Thyroid gland (tissue), 4 donors: ENCODE results near the gene TDG. TPM values are rescaled to one million over a fixed set of nuclear protein-coding genes. Genes with fewer than 3 reads are reported as not detected.

Experiments
- DNase-seq, 2 donors: peaks; one replicate each; pipeline ENCODE4 v3.0.0-alpha.2; 2019
- H3K27ac ChIP-seq, 3 donors: fragments of 200-600 bp; sonication (generic); 1 replicate in 2 of 3; 2 replicates in 1 of 3; pipeline ENCODE4 v1.5.1; 2016 to 2019; ENCODE audit warnings: mild to moderate bottlenecking in 1 of 3, moderate library complexity in 1 of 3
- H3K27me3 ChIP-seq: fragments of 200-600 bp; sonication (generic); one replicate; pipeline ENCODE4 v1.5.1; 2019
- H3K36me3 ChIP-seq, 2 donors: fragments of 200-600 bp; sonication (generic); one replicate each; pipeline ENCODE4 v1.5.1; 2016 to 2019
- H3K4me1 ChIP-seq, 2 donors: fragments of 200-600 bp; sonication (generic); one replicate each; pipeline ENCODE4 v1.5.1; 2017 to 2019
- H3K4me3 ChIP-seq, 3 donors: fragments of 200-600 bp; sonication (generic); replicated peaks in 1 of 3; 1 replicate in 2 of 3; 2 replicates in 1 of 3; pipeline ENCODE4 v1.5.1; 2016; ENCODE audit warnings: mild to moderate bottlenecking in 1 of 3
- H3K9me3 ChIP-seq: fragments of 200-600 bp; sonication (generic); one replicate; pipeline ENCODE4 v1.5.1; 2017
- POLR2A ChIP-seq, 2 donors: fragments of 450-650 bp; IDR thresholded peaks; one replicate each; pipeline ENCODE4 v1.6.1; 2017; ENCODE audit warnings: antibody characterized with exemption in 2 of 2, mild to moderate bottlenecking in 2 of 2, moderate library complexity in 1 of 2
- WGBS, 2 donors: methylation state at CpG; one replicate each; pipeline ENCODE4 v1.1.5; 2017; 5-methylcytosine and 5-hydroxymethylcytosine counted together
- intact Hi-C: fragments of 100-400 bp; cut with DNase I; formaldehyde crosslinking; loops from one replicate; pipeline ENCODE4 v1.15.1; 2023
- total RNA-seq, 4 donors: library from RNA; depleted of rRNA; stranded (reverse); fragments of >200 nt; gene quantifications; one replicate each; pipeline ENCODE4 v1.2.3, GENCODE V29; 2016
- TF ChIP-seq, protein P1 (sequence below), 6 experiments: fragments of 200-600 bp in 3 of 6; fragments of 450-650 bp in 3 of 6; sonication (generic) in 3 of 6; IDR thresholded peaks; one replicate each; pipeline ENCODE4 v1.5.1; 2016 to 2019; ENCODE audit warnings: antibody characterized with exemption in 6 of 6, mild to moderate bottlenecking in 2 of 6, inconsistent platforms in 1 of 6, moderate library complexity in 1 of 6

TDG gene
- total RNA-seq, 4 donors from 2014 or later: 20.5 to 33.1 (median 28.2) TPM

DNA sequence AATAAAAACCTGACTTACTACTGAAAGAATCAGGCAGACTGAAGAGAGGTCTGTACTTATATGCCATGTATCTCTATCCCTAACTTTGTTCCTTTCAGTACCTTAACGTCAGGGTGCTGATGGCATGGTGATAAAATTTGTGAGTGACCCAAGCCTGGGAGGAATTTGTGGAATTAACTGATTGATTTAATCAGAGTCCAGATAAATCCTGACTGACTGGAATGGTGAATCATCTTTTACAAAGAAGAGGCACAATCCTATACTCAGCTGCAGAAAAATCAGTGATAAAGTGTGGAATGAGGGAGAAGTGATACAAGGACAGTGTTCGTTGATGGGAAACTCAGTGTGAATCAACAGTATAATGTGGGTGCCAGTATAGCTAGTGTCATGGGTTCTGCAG, 3.7 kb downstream of the TDG start:
- Histone ChIP-seq H3K36me3 (no peaks in the 10 kb centered on the region), H3K27me3 (no peaks in the 10 kb centered on the region), H3K4me1 (peaks cover 19 to 31% of the 10 kb centered on the region in 2 donors), H3K27ac (no peak overlapping the region), H3K4me3 (no peak overlapping the region), H3K9me3 (no peaks in the 10 kb centered on the region)
- 76 to 77% methylated on average over 2 of the region's 2 CpGs for WGBS, 2 donors
- no peak for TF ChIP-seq POLR2A (IDR thresholded peaks at IDR 0.05)
- TF ChIP-seq, protein P1, sequence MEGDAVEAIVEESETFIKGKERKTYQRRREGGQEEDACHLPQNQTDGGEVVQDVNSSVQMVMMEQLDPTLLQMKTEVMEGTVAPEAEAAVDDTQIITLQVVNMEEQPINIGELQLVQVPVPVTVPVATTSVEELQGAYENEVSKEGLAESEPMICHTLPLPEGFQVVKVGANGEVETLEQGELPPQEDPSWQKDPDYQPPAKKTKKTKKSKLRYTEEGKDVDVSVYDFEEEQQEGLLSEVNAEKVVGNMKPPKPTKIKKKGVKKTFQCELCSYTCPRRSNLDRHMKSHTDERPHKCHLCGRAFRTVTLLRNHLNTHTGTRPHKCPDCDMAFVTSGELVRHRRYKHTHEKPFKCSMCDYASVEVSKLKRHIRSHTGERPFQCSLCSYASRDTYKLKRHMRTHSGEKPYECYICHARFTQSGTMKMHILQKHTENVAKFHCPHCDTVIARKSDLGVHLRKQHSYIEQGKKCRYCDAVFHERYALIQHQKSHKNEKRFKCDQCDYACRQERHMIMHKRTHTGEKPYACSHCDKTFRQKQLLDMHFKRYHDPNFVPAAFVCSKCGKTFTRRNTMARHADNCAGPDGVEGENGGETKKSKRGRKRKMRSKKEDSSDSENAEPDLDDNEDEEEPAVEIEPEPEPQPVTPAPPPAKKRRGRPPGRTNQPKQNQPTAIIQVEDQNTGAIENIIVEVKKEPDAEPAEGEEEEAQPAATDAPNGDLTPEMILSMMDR (IDR thresholded peaks at IDR 0.05): no peak
- no peak for DNase-seq
- intact Hi-C loops: no loop called here

DNA sequence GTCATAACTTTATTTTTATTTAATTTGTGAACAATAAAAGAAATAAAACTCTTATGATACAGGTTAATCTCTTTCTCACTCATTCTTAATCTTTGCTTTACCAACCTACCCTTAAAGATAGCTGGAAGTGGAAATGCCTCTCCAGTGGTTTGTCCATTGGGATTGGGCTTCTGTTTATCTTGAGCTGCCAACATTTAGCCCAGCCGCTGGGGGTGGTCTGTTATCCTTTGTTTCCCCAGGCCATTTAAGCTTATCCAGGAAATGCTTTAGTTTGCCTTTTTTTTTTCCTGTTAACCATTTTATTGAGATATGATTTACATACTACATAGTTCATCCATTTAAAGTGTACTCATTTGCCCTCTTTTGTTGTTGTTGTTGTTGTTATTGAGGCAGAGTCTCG, 8.2 kb downstream of the TDG start:
- H3K4me1 ChIP-seq: peaks cover 0 to 8% of the 10 kb centered on the region in 2 donors

GRCh38 chr12:103975368-103975767, 9.7 kb downstream of the TDG start:
- DNase-seq: no peak
- WGBS, 2 donors: 82 to 83% methylated on average over 2 of the region's 2 CpGs
- Histone ChIP-seq H3K27ac (no peak overlapping the region), H3K9me3 (no peaks in the 10 kb centered on the region), H3K27me3 (no peaks in the 10 kb centered on the region), H3K4me3 (no peak overlapping the region), H3K36me3 (peaks cover 6 to 28% of the 10 kb centered on the region in 2 donors), H3K4me1 (no peaks in the 10 kb centered on the region)
- TF ChIP-seq, protein P1 (IDR thresholded peaks at IDR 0.05): no peak
- no peak for TF ChIP-seq POLR2A (IDR thresholded peaks at IDR 0.05)
- intact Hi-C loops: no loop called here

More for the DNA sequence above, 8.2 kb downstream of the TDG start:
- DNase-seq: no peak
- Histone ChIP-seq H3K27me3 (no peaks in the 10 kb centered on the region), H3K27ac (no peak overlapping the region), H3K9me3 (no peaks in the 10 kb centered on the region), H3K36me3 (peaks cover 5 to 18% of the 10 kb centered on the region in 2 donors), H3K4me3 (no peak overlapping the region)
- intact Hi-C loops: no loop called here
- WGBS, 2 donors: 64 to 71% methylated on average over 2 of the region's 2 CpGs
- TF ChIP-seq, protein P1 (IDR thresholded peaks at IDR 0.05): no peak
- no peak for TF ChIP-seq POLR2A (IDR thresholded peaks at IDR 0.05)

- Histone ChIP-seq H3K27me3 (no peaks in the 10 kb centered on the region), H3K4me3 (no peak overlapping the region), H3K9me3 (no peaks in the 10 kb centered on the region), H3K4me1 (no peaks in the 10 kb centered on the region), H3K36me3 (peaks cover 26 to 47% of the 10 kb centered on the region in 2 donors), H3K27ac (no peak overlapping the region)
- no peak for TF ChIP-seq POLR2A (IDR thresholded peaks at IDR 0.05)
- TF ChIP-seq, protein P1 (IDR thresholded peaks at IDR 0.05): no peak
- DNase-seq: no peak
- WGBS, 2 donors: 89 to 98% methylated on average over 4 of the region's 4 CpGs
- intact Hi-C loops: no loop called here
Measured at GRCh38 chr12:103978384-103978982, 12.8 kb downstream of the TDG start.

DNA sequence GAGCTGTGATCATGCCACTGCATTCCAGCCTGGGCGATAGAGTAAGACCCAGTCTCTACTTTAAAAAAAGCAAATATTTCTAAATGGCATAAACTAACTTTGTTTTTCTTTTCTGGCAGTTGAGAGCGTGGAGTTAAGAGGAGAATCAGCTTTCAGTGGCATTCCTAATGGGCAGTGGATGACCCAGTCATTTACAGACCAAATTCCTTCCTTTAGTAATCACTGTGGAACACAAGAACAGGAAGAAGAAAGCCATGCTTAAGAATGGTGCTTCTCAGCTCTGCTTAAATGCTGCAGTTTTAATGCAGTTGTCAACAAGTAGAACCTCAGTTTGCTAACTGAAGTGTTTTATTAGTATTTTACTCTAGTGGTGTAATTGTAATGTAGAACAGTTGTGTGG, 21.2 kb downstream of the TDG start:
- Histone ChIP-seq H3K27me3 (no peaks in the 10 kb centered on the region), H3K4me1 (no peaks in the 10 kb centered on the region), H3K27ac (no peak overlapping the region), H3K4me3 (no peak overlapping the region), H3K36me3 (peaks cover 44 to 47% of the 10 kb centered on the region in 2 donors), H3K9me3 (no peaks in the 10 kb centered on the region)
- no peak for TF ChIP-seq POLR2A (IDR thresholded peaks at IDR 0.05)
- TF ChIP-seq, protein P1 (IDR thresholded peaks at IDR 0.05): no peak
- 72 to 78% methylated on average over 2 of the region's 2 CpGs for WGBS, 2 donors
- DNase-seq: peak in 1 of 2 donors; percentile 32
- intact Hi-C loops: no loop called here
